Smooth muscle cell (in vitro differentiated cells): ENCODE results near the gene CACNG7. TPM values are rescaled to one million over a fixed set of nuclear protein-coding genes. Genes with fewer than 3 reads are reported as not detected.

Source experiments
- DNase-seq: peaks from one replicate; lab custom pipeline; 2025; ENCODE audit not compliant: unreplicated experiment; lab: John Stamatoyannopoulos, UW
- H2AFZ ChIP-seq: fragments of 200-600 bp; sonication (generic); 2 replicates; pipeline ENCODE4 v1.6.0; 2016; ENCODE audit warnings: antibody characterized with exemption, low read depth, mild to moderate bottlenecking
- H3F3A ChIP-seq: fragments of 200-600 bp; sonication (generic); 2 replicates; pipeline ENCODE4 v1.6.0; 2017; ENCODE audit warnings: antibody characterized with exemption, low read depth
- H3K27ac ChIP-seq: fragments of 200-600 bp; sonication (generic); 2 replicates; pipeline ENCODE4 v1.5.1; 2016; ENCODE audit warnings: low read depth, mild to moderate bottlenecking
- H3K27me3 ChIP-seq: fragments of 200-600 bp; sonication (generic); 2 replicates; pipeline ENCODE4 v1.6.1; 2016; ENCODE audit warnings: low read depth, mild to moderate bottlenecking
- H3K36me3 ChIP-seq: fragments of 200-600 bp; sonication (generic); 2 replicates; pipeline ENCODE4 v1.5.1; 2016; ENCODE audit warnings: low read depth
- H3K4me1 ChIP-seq: fragments of 200-600 bp; sonication (generic); 2 replicates; pipeline ENCODE4 v1.5.1; 2016; ENCODE audit warnings: low read depth
- H3K4me2 ChIP-seq: fragments of 200-600 bp; sonication (generic); 2 replicates; pipeline ENCODE4 v1.6.0; 2016; ENCODE audit warnings: mild to moderate bottlenecking
- H3K4me3 ChIP-seq: fragments of 200-600 bp; sonication (generic); 2 replicates; pipeline ENCODE4 v1.5.1; 2016; ENCODE audit warnings: mild to moderate bottlenecking
- H3K79me2 ChIP-seq: fragments of 200-600 bp; sonication (generic); 2 replicates; pipeline ENCODE4 v1.6.0; 2016; ENCODE audit warnings: low read depth, mild to moderate bottlenecking
- H3K9ac ChIP-seq: fragments of 200-600 bp; sonication (generic); 2 replicates; pipeline ENCODE4 v1.6.0; 2016; ENCODE audit warnings: low read depth
- H3K9me3 ChIP-seq: fragments of 200-600 bp; sonication (generic); replicated peaks from 2 replicates; pipeline ENCODE4 v1.5.1; 2016; ENCODE audit warnings: low read depth
- H4K20me1 ChIP-seq: fragments of 200-600 bp; sonication (generic); 2 replicates; pipeline ENCODE4 v1.6.0; 2016; ENCODE audit warnings: low read depth
- CTCF ChIP-seq: fragments of 200-600 bp; sonication (generic); IDR thresholded peaks from 2 replicates; pipeline ENCODE4 v1.5.1; 2017; ENCODE audit warnings: borderline replicate concordance, mild to moderate bottlenecking, antibody characterized with exemption; ENCODE audit not compliant: insufficient read depth, poor library complexity, severe bottlenecking
- WGBS: methylation state at CpG from one replicate; pipeline ENCODE4 v1.1.7; 2016; ENCODE audit warnings: low lambda C conversion rate; 5-methylcytosine and 5-hydroxymethylcytosine counted together
- polyA plus RNA-seq: library from polyadenylated mRNA; unstranded; fragments of >200 nt; fragmentation: Nextera tagmentation; extraction: Ambion mirVana; gene quantifications from 2 replicates; pipeline ENCODE4 v1.2.1, GENCODE V29; 2016
- total RNA-seq: library from RNA; depleted of rRNA; stranded (reverse); fragments of >200 nt; gene quantifications from 2 replicates; pipeline ENCODE4 v1.2.3, GENCODE V29; 2014

The CACNG7 gene
- total and polyA plus RNA-seq, 2 experiments from 2014 or later, result 1.3 to 6.1 TPM

GRCh38 chr19:53951947-53952346 lies 42.9 kb downstream of the CACNG7 start:
- no peak for TF ChIP-seq CTCF
- Histone ChIP-seq H3K4me2 (no peak overlapping the region), H3K36me3 (no peaks in the 10 kb centered on the region), H3F3A (no peaks in the 10 kb centered on the region), H3K4me1 (no peaks in the 10 kb centered on the region), H3K79me2 (no peaks in the 10 kb centered on the region), H2AFZ (no peak overlapping the region), H3K9me3 (no peaks in the 10 kb centered on the region), H3K27ac (no peak overlapping the region), H3K9ac (no peak overlapping the region), H3K27me3 (peaks cover 13% of the 10 kb centered on the region), H3K4me3 (no peak overlapping the region), H4K20me1 (no peaks in the 10 kb centered on the region)
- WGBS, result 87% methylated on average over 9 of the region's 9 CpGs
- DNase-seq, result no peak

GRCh38 chr19:53953383-53953782 lies 44.3 kb downstream of the CACNG7 start:
- no peak for DNase-seq
- no peaks in the 10 kb centered on the region for H3K36me3 ChIP-seq
- H3K79me2 ChIP-seq, result no peaks in the 10 kb centered on the region
- H4K20me1 ChIP-seq, result no peaks in the 10 kb centered on the region
- no peaks in the 10 kb centered on the region for H3K4me1 ChIP-seq
- H3K27me3 ChIP-seq, result peaks cover 27% of the 10 kb centered on the region
- no peak overlapping the region for H3K4me2 ChIP-seq
- H3K9me3 ChIP-seq, result no peaks in the 10 kb centered on the region
- 92% methylated on average over 8 of the region's 8 CpGs for WGBS
- no peak overlapping the region for H3K9ac ChIP-seq
- H3K4me3 ChIP-seq, result no peak overlapping the region
- H3K27ac ChIP-seq, result no peak overlapping the region
- no peak for TF ChIP-seq CTCF
- H2AFZ ChIP-seq, result no peak overlapping the region
- no peaks in the 10 kb centered on the region for H3F3A ChIP-seq

GRCh38 chr19:53957448-53958167 lies 48.5 kb downstream of the CACNG7 start:
- peaks cover 64% of the 10 kb centered on the region for H3K27me3 ChIP-seq
- no peak overlapping the region for H3K9ac ChIP-seq
- 6% methylated on average over 15 of the region's 15 CpGs for WGBS

More at GRCh38 chr19:53957448-53958167, 48.5 kb downstream of the CACNG7 start:
- peaks cover 16% of the 10 kb centered on the region for H3K4me1 ChIP-seq
- H3K27ac ChIP-seq, result no peak overlapping the region
- no peak for DNase-seq
- H3K36me3 ChIP-seq, result no peaks in the 10 kb centered on the region
- no peak overlapping the region for H3K4me2 ChIP-seq
- TF ChIP-seq CTCF, result no peak
- no peak overlapping the region for H2AFZ ChIP-seq
- no peaks in the 10 kb centered on the region for H3K79me2 ChIP-seq
- no peaks in the 10 kb centered on the region for H4K20me1 ChIP-seq
- H3K9me3 ChIP-seq, result no peaks in the 10 kb centered on the region
- H3F3A ChIP-seq, result no peaks in the 10 kb centered on the region
- no peak overlapping the region for H3K4me3 ChIP-seq
